Panc1 (cell line): Measurements from ENCODE around the gene CHST15. TPM values are rescaled to one million over a fixed set of nuclear protein-coding genes. Genes with fewer than 3 reads are reported as not detected.

Experiments
- ATAC-seq: fragments of 200-7000 bp; cut with Tn5 transposase; 2 replicates; pipeline ENCODE4 v1.9.1; 2020; ENCODE audit warnings: mild to moderate bottlenecking, moderate library complexity
- BruUV-seq: library from RNA; stranded (reverse); fragments of 400-500 nt; replicated peaks from 2 replicates; lab custom pipeline; 2021; lab: Mats Ljungman, UMichigan
- CTCF ChIA-PET: fragments of 300-600 bp; sonication (Branson Sonifier 250); formaldehyde crosslinking; loops from one replicate; lab custom pipeline; 2022; ENCODE audit warnings: antibody characterized with exemption; lab: Charles Lee
- POLR2A ChIA-PET: fragments of 300-600 bp; sonication (Branson Sonifier 250); formaldehyde crosslinking; loops from one replicate; lab custom pipeline; 2022; ENCODE audit warnings: antibody characterized with exemption; lab: Charles Lee
- DNase-seq: peaks from one replicate; pipeline ENCODE4 v3.0.0-alpha.2; 2010; ENCODE audit warnings: low read depth, low spot score
- H3K27ac ChIP-seq: 2 replicates; pipeline ENCODE4 v1.5.1; 2011; ENCODE audit warnings: mild to moderate bottlenecking, low read length, inconsistent platforms
- H3K27me3 ChIP-seq: fragments of 200-500 bp; sonication (Bioruptor generic); 2 replicates; pipeline ENCODE4 v1.6.0; 2014; ENCODE audit warnings: low read length, inconsistent platforms; ENCODE audit not compliant: control insufficient read depth, insufficient read depth
- H3K36me3 ChIP-seq: fragments of 200-500 bp; sonication (Bioruptor generic); 2 replicates; pipeline ENCODE4 v1.5.1; 2014; ENCODE audit warnings: inconsistent platforms, mild to moderate bottlenecking, low read length, moderate library complexity; ENCODE audit not compliant: control insufficient read depth, insufficient read depth
- H3K4me1 ChIP-seq: 2 replicates; pipeline ENCODE4 v1.5.1; 2011; ENCODE audit warnings: inconsistent platforms, mild to moderate bottlenecking, low read length, moderate library complexity; ENCODE audit not compliant: control insufficient read depth, insufficient read depth
- H3K4me3 ChIP-seq, 2 experiments: 2 replicates each; pipeline ENCODE4 v1.5.1; 2011 to 2012; ENCODE audit warnings: low read depth in 2 of 2, low read length in 2 of 2, mild to moderate bottlenecking in 2 of 2, inconsistent platforms in 1 of 2, moderate library complexity in 1 of 2
- H3K9me3 ChIP-seq: fragments of 200-500 bp; sonication (Bioruptor generic); 2 replicates; pipeline ENCODE4 v1.5.1; 2014; ENCODE audit warnings: low read depth, mild to moderate bottlenecking, inconsistent platforms, low read length, moderate library complexity; ENCODE audit not compliant: control insufficient read depth, insufficient read depth
- CTCF ChIP-seq: fragments of 450-650 bp; IDR thresholded peaks from 2 replicates; pipeline ENCODE4 v1.5.1; 2017; ENCODE audit warnings: mild to moderate bottlenecking
- POLR2AphosphoS5 ChIP-seq: IDR thresholded peaks from 2 replicates; pipeline ENCODE4 v1.6.1; 2012; ENCODE audit warnings: mild to moderate bottlenecking, low read depth, low read length, moderate library complexity
- REST ChIP-seq, 2 experiments: IDR thresholded peaks; 2 replicates each; pipeline ENCODE4 v1.6.1; 2011 to 2012; ENCODE audit warnings: low read depth in 2 of 2, control low read depth in 1 of 2, low read length in 1 of 2, mild to moderate bottlenecking in 1 of 2, moderate library complexity in 1 of 2; ENCODE audit not compliant: insufficient read depth in 1 of 2
- SIN3A ChIP-seq: IDR thresholded peaks from 2 replicates; pipeline ENCODE4 v1.6.1; 2012; ENCODE audit warnings: low read depth, mild to moderate bottlenecking, low read length, moderate library complexity, borderline replicate concordance; ENCODE audit not compliant: insufficient read depth
- TCF7L2 ChIP-seq: IDR thresholded peaks from 2 replicates; pipeline ENCODE4 v1.6.1; 2011; ENCODE audit warnings: mild to moderate bottlenecking, low read depth, low read length, inconsistent platforms
- in situ Hi-C: cut with HindIII; loops from 2 replicates; pipeline ENCODE4 v1.10.0; 2016; ENCODE audit warnings: low sequenced_read_pairs, low pct_unique_long_range_greater_than_20kb
- intact Hi-C: fragments of 100-400 bp; cut with micrococcal nuclease; formaldehyde crosslinking; loops from one replicate; pipeline ENCODE4 v1.10.0; 2022; ENCODE audit not compliant: unreplicated experiment
- total RNA-seq: library from RNA; stranded (reverse); gene quantifications from one replicate; pipeline ENCODE4 v1.2.1, GENCODE V29; 2021; ENCODE audit not compliant: unreplicated experiment

The CHST15 gene
- total RNA-seq, 1 experiment from 2014 or later, result 33.2 TPM

- no peak for DNase-seq
- CTCF ChIA-PET, result no interaction called here
- H3K27me3 ChIP-seq, result no peaks in the 10 kb centered on the region
- H3K4me1 ChIP-seq, result no peaks in the 10 kb centered on the region; the same call in 1 of the 2 replicates
- H3K27ac ChIP-seq, result no peak overlapping the region
- no peak overlapping the region for H3K4me3 ChIP-seq
- in situ Hi-C loops (no loop called here), intact Hi-C loops (no loop called here)
- no TSS peak for BruUV-seq
- no peaks in the 10 kb centered on the region; the same call in 1 of the 2 replicates for H3K9me3 ChIP-seq
- ATAC-seq, result no peak
- POLR2A ChIA-PET, result no interaction called here
- TF ChIP-seq REST (IDR thresholded peaks at IDR 0.05; ENCODE audit: insufficient read depth in 1 of 2, low read depth in 2 of 2, low read length in 1 of 2), result no peak
- no peak for TF ChIP-seq CTCF
- no peak for TF ChIP-seq SIN3A
- no peak; the same call in 1 of the 2 replicates for TF ChIP-seq TCF7L2
- no peak for TF ChIP-seq POLR2AphosphoS5
- H3K36me3 ChIP-seq, result no peaks in the 10 kb centered on the region
Observed at GRCh38 chr10:124142006-124142739, 48.8 kb upstream of the CHST15 start.

GRCh38 chr10:124138883-124139348 lies 45.5 kb upstream of the CHST15 start:
- Histone ChIP-seq H3K4me3 (no peak overlapping the region), H3K9me3 (no peaks in the 10 kb centered on the region; the same call in 1 of the 2 replicates), H3K4me1 (no peaks in the 10 kb centered on the region; the same call in 1 of the 2 replicates), H3K27ac (no peak overlapping the region), H3K27me3 (no peaks in the 10 kb centered on the region), H3K36me3 (no peaks in the 10 kb centered on the region)
- in situ Hi-C loops (no loop called here), intact Hi-C loops (no loop called here)
- ATAC-seq (no peak), DNase-seq (no peak)
- ChIA-PET POLR2A (no interaction called here), CTCF (no interaction called here)
- no peak for TF ChIP-seq POLR2AphosphoS5
- TF ChIP-seq REST (IDR thresholded peaks at IDR 0.05; ENCODE audit: insufficient read depth in 1 of 2, low read depth in 2 of 2, low read length in 1 of 2), result no peak
- TF ChIP-seq TCF7L2, result no peak
- no peak for TF ChIP-seq SIN3A
- no peak for TF ChIP-seq CTCF
- BruUV-seq, result no TSS peak
